Measurements from ENCODE around the gene FHIT.

FHIT gene

GRCh38 chr3:59994732-59995304, 1256.4 kb downstream of the FHIT start:
- TF ChIP-seq CTCF (IDR thresholded peaks at IDR 0.05; ENCODE audit: borderline replicate concordance, insufficient read depth, low read depth, low read length), result no peak
- H3K4me3 ChIP-seq (ENCODE audit: low read depth, low read length), result no peak overlapping the region

- TF ChIP-seq CTCF (IDR thresholded peaks at IDR 0.05; ENCODE audit: borderline replicate concordance, insufficient read depth, low read depth, low read length), result no peak
- H3K4me3 ChIP-seq (ENCODE audit: low read depth, low read length), result no peak overlapping the region
These were observed 1258.7 kb downstream of the FHIT start for GRCh38 chr3:59992578-59992977.

GRCh38 chr3:59990915-59991314, 1260.3 kb downstream of the FHIT start:
- H3K4me3 ChIP-seq (ENCODE audit: low read depth, low read length), result no peak overlapping the region
- TF ChIP-seq CTCF (IDR thresholded peaks at IDR 0.05; ENCODE audit: borderline replicate concordance, insufficient read depth, low read depth, low read length), result no peak

- H3K4me3 ChIP-seq (ENCODE audit: low read depth, low read length), result no peak overlapping the region
- no peak for TF ChIP-seq CTCF (IDR thresholded peaks at IDR 0.05; ENCODE audit: borderline replicate concordance, insufficient read depth, low read depth, low read length)
These were observed 1268.7 kb downstream of the FHIT start for GRCh38 chr3:59982510-59982909.

GRCh38 chr3:59981377-59981776, 1269.9 kb downstream of the FHIT start:
- no peak overlapping the region for H3K4me3 ChIP-seq (ENCODE audit: low read depth, low read length)
- TF ChIP-seq CTCF (IDR thresholded peaks at IDR 0.05; ENCODE audit: borderline replicate concordance, insufficient read depth, low read depth, low read length), result no peak

GRCh38 chr3:59980576-59980975, 1270.7 kb downstream of the FHIT start:
- H3K4me3 ChIP-seq (ENCODE audit: low read depth, low read length), result no peak overlapping the region
- TF ChIP-seq CTCF (IDR thresholded peaks at IDR 0.05; ENCODE audit: borderline replicate concordance, insufficient read depth, low read depth, low read length), result no peak

- no peak for TF ChIP-seq CTCF (IDR thresholded peaks at IDR 0.05; ENCODE audit: borderline replicate concordance, insufficient read depth, low read depth, low read length)
- no peak overlapping the region for H3K4me3 ChIP-seq (ENCODE audit: low read depth, low read length)
These were observed 1271.7 kb downstream of the FHIT start for GRCh38 chr3:59979542-59979941.
